Measurements from ENCODE around the gene SLC16A3.

SLC16A3 gene

DNA sequence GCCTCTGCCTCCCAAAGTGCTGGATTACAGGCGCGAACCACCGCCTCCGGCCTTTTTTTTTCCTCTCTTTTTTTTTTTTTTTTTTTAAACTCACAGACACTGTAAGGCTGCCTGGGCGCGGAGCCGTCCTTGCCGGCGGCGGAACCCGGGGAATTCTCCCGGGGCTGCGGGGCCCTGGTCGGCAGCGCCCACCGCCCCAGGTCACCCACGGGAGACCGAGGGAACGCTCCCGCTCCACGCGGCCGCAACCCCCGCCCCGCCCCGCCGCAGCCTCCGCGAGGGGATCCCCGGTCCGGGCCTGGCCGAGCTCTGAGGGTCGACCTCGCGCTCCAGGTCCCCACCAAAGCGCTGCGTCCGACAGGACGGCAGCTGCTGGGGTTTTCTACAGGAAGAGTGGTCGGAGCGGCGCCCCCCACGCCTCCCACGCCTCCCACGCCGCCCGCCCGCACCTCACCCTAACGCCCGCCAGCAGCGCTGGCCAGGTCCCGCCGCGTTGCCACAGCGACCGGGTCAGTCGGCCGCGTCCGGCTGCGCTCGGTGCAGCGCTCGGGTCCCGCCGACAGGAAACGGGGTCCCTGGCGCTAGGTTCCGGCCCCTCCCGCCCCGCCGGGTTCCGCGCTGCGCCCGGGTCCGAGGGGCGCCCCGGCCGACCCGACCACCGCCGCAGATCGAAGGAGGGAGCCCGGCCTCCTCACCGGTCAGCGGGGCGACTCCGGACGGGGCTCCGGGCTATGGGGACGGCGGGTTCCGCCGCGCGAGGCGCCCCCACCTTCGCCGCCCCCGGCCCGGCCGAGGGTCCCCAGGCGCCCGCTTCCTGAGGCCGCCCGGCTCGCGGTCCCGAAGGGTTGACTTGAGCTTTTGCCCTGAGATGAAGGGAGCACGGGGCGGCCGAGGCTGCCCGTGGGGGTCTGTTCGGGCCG is 16.3 kb upstream of the SLC16A3 start, which contains the start of gene CCDC57:
CCDC57 (minus strand) TSS at position 512 of the 920 bp plus-strand sequence. CDS start 10,898 bp downstream, outside the sequence.
- in situ Hi-C loops (cut with HindIII; ENCODE audit: low pct_unique_long_range_greater_than_20kb, low sequenced_read_pairs), result no loop called here
- no peak for TF ChIP-seq JUND (IDR thresholded peaks at IDR 0.05; ENCODE audit: low read depth)
- DNase-seq (ENCODE audit: low read depth in 1 of 2, low spot score in 1 of 2), result peak; percentile 88 to 92

DNA sequence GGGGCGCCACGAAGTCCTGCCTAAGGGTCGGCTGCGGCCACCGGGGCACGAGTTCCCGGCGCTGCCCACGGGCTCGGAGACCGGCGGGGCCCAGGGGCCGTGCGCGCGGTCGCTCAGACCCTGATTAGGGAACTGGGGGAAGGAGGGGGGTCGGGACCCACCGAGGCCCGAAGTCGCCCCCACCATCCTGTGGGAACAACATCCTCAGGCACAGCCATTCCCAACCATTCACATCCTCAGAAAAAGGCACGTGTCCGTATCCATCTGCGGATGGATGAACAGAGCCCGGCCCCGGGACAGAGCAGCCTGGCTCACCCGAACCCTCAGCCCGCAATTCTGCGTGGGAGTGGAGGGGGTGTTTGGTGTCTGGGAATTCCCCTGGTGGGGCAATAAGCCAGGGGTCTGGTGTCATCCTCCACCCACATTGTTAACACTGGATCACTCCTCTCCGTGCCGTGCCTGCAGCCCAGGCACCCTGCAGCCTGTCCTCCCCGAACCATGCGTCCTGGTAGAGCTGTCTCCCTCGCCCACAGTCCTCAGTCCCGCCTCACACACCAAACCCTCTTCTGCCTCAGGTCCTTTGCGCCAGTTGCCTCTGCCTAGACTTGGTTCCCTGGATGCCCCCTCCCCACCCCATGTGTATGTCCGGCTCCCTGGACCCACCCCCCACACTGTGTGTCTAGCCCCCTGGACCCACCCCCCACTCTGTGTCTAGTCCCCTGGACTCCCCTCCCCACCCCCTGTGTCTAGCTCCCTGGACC is 15.4 kb upstream of the SLC16A3 start:
- DNase-seq (ENCODE audit: low read depth in 1 of 2, low spot score in 1 of 2), result peak; percentile 73 to 87
- no peak for TF ChIP-seq JUND (IDR thresholded peaks at IDR 0.05; ENCODE audit: low read depth)
- in situ Hi-C loops (cut with HindIII; ENCODE audit: low pct_unique_long_range_greater_than_20kb, low sequenced_read_pairs), result no loop called here

DNA sequence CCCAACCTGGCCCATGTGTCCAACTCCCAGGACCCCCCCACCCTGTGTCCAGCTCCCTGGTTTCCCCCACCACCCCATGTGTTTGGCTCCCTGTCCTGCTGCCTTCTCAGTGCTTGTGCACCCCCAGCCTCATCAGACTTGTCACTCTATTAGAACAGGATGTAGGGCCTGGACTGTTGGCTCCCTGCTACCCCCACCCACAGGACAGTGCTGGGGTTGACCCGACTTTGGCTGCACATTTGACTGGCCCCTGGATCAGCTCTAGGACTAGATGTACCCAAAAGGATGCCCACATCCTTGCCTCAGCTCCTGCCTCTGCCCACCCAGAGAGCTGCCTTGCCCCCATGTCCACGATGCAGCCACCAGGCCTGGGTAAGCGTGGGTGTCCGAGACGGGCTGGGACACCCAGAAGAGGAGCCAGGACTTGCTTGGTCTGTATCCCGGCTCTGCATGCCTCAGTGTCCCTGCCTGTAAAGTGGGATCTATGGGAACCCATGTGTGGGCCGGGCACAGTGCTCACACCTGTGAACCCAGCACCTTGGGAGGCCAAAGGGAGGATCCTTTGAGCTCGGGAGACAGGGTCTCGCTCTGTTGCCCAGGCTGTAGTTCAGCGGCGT is 14.7 kb upstream of the SLC16A3 start:
- DNase-seq (ENCODE audit: low read depth in 1 of 2, low spot score in 1 of 2), result no peak
- in situ Hi-C loops (cut with HindIII; ENCODE audit: low pct_unique_long_range_greater_than_20kb, low sequenced_read_pairs), result no loop called here
- no peak for TF ChIP-seq JUND (IDR thresholded peaks at IDR 0.05; ENCODE audit: low read depth)

DNA sequence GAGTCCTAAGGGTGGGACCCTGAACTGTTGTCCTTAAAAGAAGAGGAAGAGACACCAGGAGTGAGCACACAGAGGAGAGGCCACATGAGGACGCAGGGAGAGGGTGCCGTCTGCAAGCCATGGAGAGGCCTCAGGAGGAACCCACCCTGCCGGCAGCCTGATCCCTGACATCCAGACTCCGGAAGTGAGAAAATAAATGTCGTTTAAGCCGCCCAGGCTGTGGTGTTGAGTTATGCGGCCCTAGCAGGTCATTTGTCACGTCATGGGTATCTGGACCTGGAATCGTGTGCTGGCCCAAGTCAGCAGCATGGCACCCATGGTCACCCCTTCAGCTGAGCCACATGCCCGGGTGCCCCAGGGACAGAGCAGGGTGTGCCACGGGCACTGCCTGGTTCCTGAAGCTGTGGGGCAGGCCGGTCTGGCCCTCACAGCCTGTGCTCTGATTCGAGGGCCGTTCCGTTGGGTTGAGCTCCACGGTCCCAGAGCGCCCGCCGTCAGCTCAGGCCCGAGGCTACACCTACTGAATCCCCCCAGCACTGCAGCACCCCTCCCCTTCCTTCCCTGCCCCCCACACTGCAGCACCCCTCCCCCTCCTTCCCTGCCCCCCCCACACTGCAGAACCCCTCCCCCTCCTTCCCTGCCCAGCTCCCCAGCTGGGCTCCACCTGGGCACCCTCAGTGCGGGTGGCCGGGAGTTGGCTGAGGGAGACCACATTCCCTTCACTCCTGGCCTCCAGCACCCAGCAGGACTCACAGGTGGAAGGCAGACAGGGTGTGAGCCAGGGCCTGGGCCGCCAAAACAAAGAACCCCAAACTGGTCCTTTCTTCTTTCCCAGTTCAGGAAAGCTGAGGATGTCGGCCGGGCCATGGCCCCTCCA is 13.5 kb upstream of the SLC16A3 start:
- peak; percentile 48 to 70 for DNase-seq (ENCODE audit: low read depth in 1 of 2, low spot score in 1 of 2)
- in situ Hi-C loops (cut with HindIII; ENCODE audit: low pct_unique_long_range_greater_than_20kb, low sequenced_read_pairs), result no loop called here
- no peak for TF ChIP-seq JUND (IDR thresholded peaks at IDR 0.05; ENCODE audit: low read depth)

DNA sequence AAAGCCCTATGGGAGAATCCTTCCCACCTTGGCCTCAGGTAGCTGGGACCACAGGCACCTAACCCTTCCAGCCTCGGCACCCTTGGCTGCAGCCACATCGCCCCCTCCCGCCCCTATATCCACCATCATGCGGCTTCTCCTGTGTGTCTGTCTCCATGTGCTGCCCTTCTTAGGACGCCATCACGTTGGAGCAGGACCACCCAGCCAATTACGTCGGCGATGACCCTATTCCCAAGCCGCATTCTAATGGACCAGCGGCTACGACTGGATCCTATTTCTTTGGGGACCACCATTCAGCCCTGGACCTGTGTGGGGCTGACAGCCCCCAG is 12.9 kb upstream of the SLC16A3 start:
- in situ Hi-C loops (cut with HindIII; ENCODE audit: low pct_unique_long_range_greater_than_20kb, low sequenced_read_pairs), result no loop called here
- no peak for TF ChIP-seq JUND (IDR thresholded peaks at IDR 0.05; ENCODE audit: low read depth)
- no peak for DNase-seq (ENCODE audit: low read depth in 1 of 2, low spot score in 1 of 2)

DNA sequence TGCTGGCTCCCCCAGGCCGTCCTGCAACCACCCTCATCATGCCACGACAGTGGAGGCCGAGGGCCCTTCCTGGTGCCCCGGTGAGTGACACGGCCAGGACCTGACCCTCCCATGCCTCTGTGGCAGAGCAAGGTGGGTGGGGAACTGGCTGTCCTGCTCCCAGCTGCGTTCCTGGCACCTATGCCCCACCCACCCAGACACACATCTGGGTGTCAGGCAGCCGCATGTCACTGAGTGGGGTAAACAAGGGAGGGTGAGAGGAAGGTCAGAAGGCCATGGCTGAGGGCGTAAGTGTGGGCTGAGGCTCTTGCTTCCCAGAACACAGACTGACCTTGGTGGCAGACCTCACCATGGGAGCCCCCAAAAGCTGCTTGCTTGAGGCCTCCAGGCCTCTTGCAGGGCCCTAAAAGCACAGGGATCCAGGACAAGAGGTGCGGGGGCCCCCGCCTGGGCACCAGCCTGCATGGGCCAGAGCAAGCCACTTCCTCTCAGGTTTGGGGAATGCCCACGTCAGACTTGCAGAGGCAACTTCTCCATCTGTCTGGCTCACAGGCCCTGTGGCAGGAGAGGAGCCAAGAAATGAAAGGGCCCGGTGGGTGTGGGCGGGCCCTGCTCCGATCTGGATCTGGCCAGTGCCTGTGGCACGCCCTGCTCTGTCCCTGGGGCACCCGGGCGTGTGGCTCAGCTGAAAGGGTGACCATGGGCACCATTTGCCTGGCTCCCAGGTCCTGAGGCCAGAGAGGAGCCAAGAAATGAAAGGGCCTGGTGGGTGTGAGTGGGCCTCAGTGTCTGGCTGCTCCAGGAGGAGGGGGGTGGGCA is 12.3 kb upstream of the SLC16A3 start:
- TF ChIP-seq JUND (IDR thresholded peaks at IDR 0.05; ENCODE audit: low read depth), result no peak
- in situ Hi-C loops (cut with HindIII; ENCODE audit: low pct_unique_long_range_greater_than_20kb, low sequenced_read_pairs), result no loop called here
- DNase-seq (ENCODE audit: low read depth in 1 of 2, low spot score in 1 of 2), result peak; percentile 45 to 85

DNA sequence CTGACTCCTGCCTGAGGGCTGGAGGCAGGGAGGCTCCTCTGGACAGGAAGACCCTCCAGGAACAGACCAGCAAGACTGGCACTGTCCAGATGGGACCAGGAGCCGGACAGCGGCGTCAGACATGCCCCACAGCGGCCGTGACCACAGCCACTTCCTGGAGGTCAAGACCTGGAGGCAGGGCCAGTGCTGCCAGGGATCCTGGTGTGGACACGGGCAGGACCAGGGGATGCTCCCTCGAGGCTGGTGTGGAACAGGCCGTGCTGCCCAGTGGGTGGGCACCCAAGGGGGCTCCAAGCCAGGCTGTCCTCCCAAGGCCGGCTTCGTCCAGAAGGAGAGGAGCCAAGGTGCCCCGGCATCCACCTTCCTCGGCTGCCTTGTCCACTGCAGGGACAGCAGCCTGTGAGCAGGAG is 11.7 kb upstream of the SLC16A3 start:
- in situ Hi-C loops (cut with HindIII; ENCODE audit: low pct_unique_long_range_greater_than_20kb, low sequenced_read_pairs), result no loop called here
- no peak for DNase-seq (ENCODE audit: low read depth in 1 of 2, low spot score in 1 of 2)
- TF ChIP-seq JUND (IDR thresholded peaks at IDR 0.05; ENCODE audit: low read depth), result no peak

DNA sequence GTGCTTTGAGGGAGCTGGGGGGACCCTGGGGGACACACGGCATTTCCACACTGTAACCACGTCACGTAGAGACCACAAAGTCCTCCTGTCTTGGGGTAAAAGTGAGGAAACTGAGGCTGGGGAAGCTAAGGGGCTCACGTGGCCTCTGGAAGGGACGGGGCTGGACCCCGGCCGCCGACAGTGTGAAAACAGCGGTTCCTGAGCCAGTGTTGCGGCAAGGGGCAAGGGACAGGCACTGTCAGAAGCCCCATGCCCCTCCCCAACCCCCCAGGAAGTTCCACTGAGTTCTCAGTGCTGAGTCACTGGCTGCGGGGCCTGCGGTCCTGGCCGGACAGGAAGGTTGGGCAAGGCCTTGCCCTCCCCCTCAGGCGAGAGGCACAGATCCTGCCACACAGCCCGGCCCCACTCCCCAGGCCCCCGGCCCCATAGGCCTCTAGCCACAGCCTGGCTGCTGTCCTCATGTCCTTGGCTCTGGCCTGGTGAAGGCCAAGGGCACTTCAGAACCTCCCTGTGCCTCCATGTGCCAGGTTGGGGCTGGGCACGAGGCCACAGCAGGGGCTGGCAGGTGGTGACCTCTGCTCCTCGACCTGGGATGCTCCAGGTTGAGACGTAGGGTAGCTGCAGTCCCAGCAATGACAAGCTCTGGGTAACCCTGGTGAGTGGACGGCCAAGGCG is 11.2 kb upstream of the SLC16A3 start:
- DNase-seq (ENCODE audit: low read depth in 1 of 2, low spot score in 1 of 2), result peak in 1 of 2 experiments; percentile 61
- TF ChIP-seq JUND (IDR thresholded peaks at IDR 0.05; ENCODE audit: low read depth), result no peak

DNA sequence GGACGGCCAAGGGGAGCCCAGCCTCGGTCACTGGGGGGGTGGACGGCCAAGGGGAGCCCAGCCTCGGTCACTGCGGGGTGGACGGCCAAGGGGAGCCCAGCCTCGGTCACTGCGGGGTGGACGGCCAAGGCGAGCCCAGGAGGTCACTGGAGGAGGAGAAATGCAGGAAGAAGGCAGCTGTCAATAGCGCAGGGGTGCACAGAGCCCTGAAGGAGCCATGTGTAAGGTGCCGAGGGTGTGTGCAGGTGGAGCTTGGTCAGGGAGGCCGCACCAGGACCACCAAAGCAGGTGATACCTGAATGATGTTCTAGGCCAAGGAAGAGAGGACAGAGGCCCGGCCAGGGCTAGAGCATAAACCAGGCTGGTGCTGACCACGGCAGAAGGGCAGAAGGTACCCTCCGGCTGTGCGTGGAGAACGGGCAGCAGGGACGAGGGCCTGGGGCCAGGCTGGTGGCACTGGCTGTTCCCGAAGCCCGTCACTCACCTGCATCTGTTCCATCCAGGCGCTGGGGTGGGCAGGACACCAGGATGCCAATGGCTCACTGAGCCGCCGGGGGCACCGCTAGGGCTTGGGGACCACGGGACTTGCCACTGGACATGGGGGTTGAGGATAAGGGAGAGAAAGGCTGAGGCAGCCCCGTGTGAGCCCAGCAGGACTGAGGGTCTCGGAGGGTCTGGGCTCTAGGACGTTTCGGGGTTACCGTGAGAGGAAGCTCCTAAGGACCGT is 10.3 kb upstream of the SLC16A3 start:
- no peak for TF ChIP-seq JUND (IDR thresholded peaks at IDR 0.05; ENCODE audit: low read depth)
- in situ Hi-C loops (cut with HindIII; ENCODE audit: low pct_unique_long_range_greater_than_20kb, low sequenced_read_pairs), result no loop called here
- no peak for DNase-seq (ENCODE audit: low read depth in 1 of 2, low spot score in 1 of 2)

More for the DNA sequence above, 11.2 kb upstream of the SLC16A3 start:
- in situ Hi-C loops (cut with HindIII; ENCODE audit: low pct_unique_long_range_greater_than_20kb, low sequenced_read_pairs), result no loop called here

DNA sequence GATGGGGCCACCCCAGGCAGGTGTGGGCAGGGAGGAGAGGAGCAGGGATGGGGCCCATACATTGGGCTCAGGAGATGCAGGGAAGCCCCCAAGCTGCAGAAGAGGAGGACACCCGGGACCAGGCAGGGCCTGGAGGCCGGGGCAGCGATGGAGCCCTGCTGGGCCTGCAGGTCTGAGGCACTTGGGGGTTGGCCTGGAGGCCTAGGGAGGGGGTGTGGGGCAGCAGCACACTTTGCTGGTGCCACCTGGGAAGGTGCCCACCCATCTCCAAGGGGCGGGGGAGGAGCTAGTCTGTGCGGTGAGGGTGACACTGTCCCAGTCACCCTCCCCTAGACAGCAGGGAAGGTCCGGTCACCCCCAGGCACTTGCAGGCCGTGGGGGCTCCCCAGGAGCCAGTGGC is 9.8 kb upstream of the SLC16A3 start:
- TF ChIP-seq JUND (IDR thresholded peaks at IDR 0.05; ENCODE audit: low read depth), result no peak
- in situ Hi-C loops (cut with HindIII; ENCODE audit: low pct_unique_long_range_greater_than_20kb, low sequenced_read_pairs), result no loop called here
- DNase-seq (ENCODE audit: low read depth in 1 of 2, low spot score in 1 of 2), result no peak
